Embryonic facial prominence (tissue), 1 donor: ENCODE measurements around the gene HEBP1.
A peak's percentile ranks its signal among the peaks of the same experiment; 100 is the strongest.
"Not testable (repeated sequence)": the region's sequence is repeated elsewhere in the genome, so short reads cannot be mapped to it uniquely, and the experiment has no call there.

Experiments used
- DNase-seq: peaks from one replicate; pipeline ENCODE4 v3.0.0-alpha.2; 2016; ENCODE audit errors: extremely low spot score

The HEBP1 gene

GRCh38 chr12:12999959-13000615 lies at the start of gene HEBP1:
HEBP1 (minus strand) TSS chr12:13000265; CDS start chr12:13000114, 151 bp downstream.
- peak; percentile 85 for DNase-seq

- DNase-seq, result no peak
These were observed 49.8 kb upstream of the HEBP1 start for GRCh38 chr12:13049816-13050215.

GRCh38 chr12:13046964-13047363 lies 46.9 kb upstream of the HEBP1 start:
- DNase-seq, result no peak

- DNase-seq, result no peak
These were observed 45.8 kb upstream of the HEBP1 start for GRCh38 chr12:13045816-13046215.

- no peak for DNase-seq
These were observed 44.8 kb upstream of the HEBP1 start for GRCh38 chr12:13044906-13045299.

- no peak for DNase-seq
These were observed 44.2 kb upstream of the HEBP1 start, which contains the start of gene FAM234B for GRCh38 chr12:13044002-13044905. FAM234B (plus strand) TSS chr12:13044381; CDS start chr12:13044404, 23 bp downstream.

GRCh38 chr12:13042666-13043230 lies 42.7 kb upstream of the HEBP1 start:
- DNase-seq, result no peak

GRCh38 chr12:13041224-13041623 lies 41.2 kb upstream of the HEBP1 start:
- no peak for DNase-seq

GRCh38 chr12:13039328-13039956 lies 39.4 kb upstream of the HEBP1 start:
- no peak for DNase-seq

GRCh38 chr12:13038491-13039161 lies 38.6 kb upstream of the HEBP1 start:
- no peak for DNase-seq

- no peak for DNase-seq
These were observed 36.8 kb upstream of the HEBP1 start for GRCh38 chr12:13036881-13037280.

GRCh38 chr12:13035335-13035734 lies 35.3 kb upstream of the HEBP1 start:
- DNase-seq, result not testable (repeated sequence)

- no peak for DNase-seq
These were observed 33.4 kb upstream of the HEBP1 start for GRCh38 chr12:13033476-13033875.

- no peak for DNase-seq
These were observed 32.1 kb upstream of the HEBP1 start for GRCh38 chr12:13032164-13032563.

GRCh38 chr12:13030541-13031291 lies 30.7 kb upstream of the HEBP1 start:
- DNase-seq, result no peak

GRCh38 chr12:13028825-13029570 lies 28.9 kb upstream of the HEBP1 start:
- DNase-seq, result no peak

- no peak for DNase-seq
These were observed 27.4 kb upstream of the HEBP1 start for GRCh38 chr12:13027508-13027907.

- no peak for DNase-seq
These were observed 27.0 kb upstream of the HEBP1 start for GRCh38 chr12:13027032-13027431.

GRCh38 chr12:13026286-13026685 lies 26.2 kb upstream of the HEBP1 start:
- DNase-seq, result no peak

GRCh38 chr12:13024531-13024916 lies 24.5 kb upstream of the HEBP1 start:
- no peak for DNase-seq
